SK-N-SH (cell line): ENCODE data around the gene SPON1.

Experiments used
- CTCF ChIP-seq: fragments of 200-600 bp; sonication (generic); IDR thresholded peaks from 2 replicates; pipeline ENCODE4 v1.6.1; 2017; ENCODE audit warnings: antibody characterized with exemption, mild to moderate bottlenecking, moderate library complexity
- EZH2phosphoT487 ChIP-seq: fragments of 200-600 bp; sonication (generic); IDR thresholded peaks from 2 replicates; pipeline ENCODE4 v1.6.1; 2017; ENCODE audit warnings: low read depth, mixed run types, mild to moderate bottlenecking, antibody characterized with exemption, moderate library complexity, borderline replicate concordance
- REST ChIP-seq: IDR thresholded peaks from 2 replicates; pipeline ENCODE4 v1.6.1; 2012; ENCODE audit warnings: mild to moderate bottlenecking, low read depth, low read length, moderate library complexity
- RXRA ChIP-seq: IDR thresholded peaks from 2 replicates; pipeline ENCODE4 v1.4.0; 2012; ENCODE audit warnings: low read depth, mild to moderate bottlenecking, borderline replicate concordance

GRCh38 chr11:14259186-14259784, 296.8 kb downstream of the SPON1 start:
- TF ChIP-seq CTCF (no peak), EZH2phosphoT487 (no peak), RXRA (no peak), REST (no peak)
